ENCODE results near the gene TIMM23.
"Not testable (repeated sequence)": the region's sequence is repeated elsewhere in the genome, so short reads cannot be mapped to it uniquely, and the experiment has no call there.

- not testable (repeated sequence) for TF ChIP-seq CTCF (IDR thresholded peaks at IDR 0.05 in 4 of 5, conservative IDR thresholded peaks at IDR 0.05 in 1 of 5); POLR2A (IDR thresholded peaks at IDR 0.05)
Observed at GRCh38 chr10:45926790-45927189, 45.5 kb upstream of the TIMM23 start.
